ENCODE data around the gene KASH5. TPM values are rescaled to one million over a fixed set of nuclear protein-coding genes. Genes with fewer than 3 reads are reported as not detected.
"Not testable (repeated sequence)": the region's sequence is repeated elsewhere in the genome, so short reads cannot be mapped to it uniquely, and the experiment has no call there.

The KASH5 gene
- total RNA-seq, 2 experiments from 2014 or later = 0.15 to 0.19 TPM

GRCh38 chr19:49461130-49461529 lies 73.1 kb downstream of the KASH5 start:
- CTCF ChIA-PET = interaction anchor here (0.6 to 1.4 kb wide), 2 partner anchors 15 to 374 kb away, joined by 4 to 7 read pairs; no protein-coding TSS in a partner anchor
- POLR2A ChIA-PET = not testable (repeated sequence)

- POLR2A ChIA-PET = no interaction called here
- CTCF ChIA-PET = interaction anchor here (0.6 to 1.4 kb wide), 2 partner anchors 15 to 375 kb away, joined by 4 to 7 read pairs; no protein-coding TSS in a partner anchor
These were observed 73.6 kb downstream of the KASH5 start for GRCh38 chr19:49461656-49462055.

GRCh38 chr19:49462492-49462891 lies 74.4 kb downstream of the KASH5 start:
- POLR2A ChIA-PET = no interaction called here
- CTCF ChIA-PET = no interaction called here

- CTCF ChIA-PET = interaction anchor here (2.4 kb wide), 1 partner anchor 9 kb away, joined by 7 read pairs; no protein-coding TSS in a partner anchor
- POLR2A ChIA-PET = no interaction called here
These were observed 76.1 kb downstream of the KASH5 start for GRCh38 chr19:49463960-49464740.

GRCh38 chr19:49465371-49465770 lies 77.3 kb downstream of the KASH5 start:
- POLR2A ChIA-PET = no interaction called here
- CTCF ChIA-PET = interaction anchor here (2.4 kb wide), 1 partner anchor 11 kb away, joined by 7 read pairs; no protein-coding TSS in a partner anchor

Other genes starting within 250 kb of the KASH5 start
- not detected for gene HRC, start 232.9 kb upstream of the KASH5 start, total RNA-seq
- gene TRPM4, start 230.5 kb upstream of the KASH5 start, total RNA-seq = under 1 TPM in 1 of 2 experiments, not detected in 1; 0.13 TPM
- under 1 TPM; 0.57 to 0.95 TPM for gene SLC6A16, start 63.1 kb upstream of the KASH5 start, total RNA-seq
- gene CD37, start 52.8 kb upstream of the KASH5 start, total RNA-seq = 100 to 1,000 TPM; 101 to 102 TPM
- gene TEAD2, start 25.8 kb upstream of the KASH5 start, total RNA-seq = not detected
- not detected for gene DKKL1, start 24.4 kb upstream of the KASH5 start, total RNA-seq
- gene PTH2, start 35.2 kb downstream of the KASH5 start, total RNA-seq = not detected
- gene GFY, start 37.1 kb downstream of the KASH5 start, total RNA-seq = not detected
- gene SLC17A7, start 53.3 kb downstream of the KASH5 start, total RNA-seq = not detected
- gene PIH1D1, start 63.6 kb downstream of the KASH5 start, total RNA-seq = 100 to 1,000 TPM; 152 to 154 TPM
- gene ALDH16A1, start 65.0 kb downstream of the KASH5 start, total RNA-seq = 10 to 100 TPM; 38.4 to 38.5 TPM
- 10 to 100 TPM; 52.2 to 55.1 TPM for gene FLT3LG, start 86.0 kb downstream of the KASH5 start, total RNA-seq
- 1,000 to 10,000 TPM; 3,587 to 3,700 TPM for gene RPL13A, start 99.4 kb downstream of the KASH5 start, total RNA-seq
- 1,000 to 10,000 TPM; 2,789 to 2,826 TPM for gene RPS11, start 108.2 kb downstream of the KASH5 start, total RNA-seq
- 10 to 100 TPM; 10.3 to 12.4 TPM for gene FCGRT, start 124.4 kb downstream of the KASH5 start, total RNA-seq
- gene RCN3, start 139.8 kb downstream of the KASH5 start, total RNA-seq = 1 to 10 TPM; 2.6 to 2.8 TPM
- gene NOSIP, start 192.3 kb downstream of the KASH5 start, total RNA-seq = 10 to 100 TPM; 59.7 to 60.2 TPM
- gene PRRG2, start 193.1 kb downstream of the KASH5 start, total RNA-seq = 1 to 10 TPM; 1.1 to 1.4 TPM
- 10 to 100 TPM; 22.0 to 22.3 TPM for gene PRR12, start 202.9 kb downstream of the KASH5 start, total RNA-seq

Measured in activated CD8-positive, alpha-beta memory T cell treated with anti-CD3 and anti-CD28 coated beads for 36 hours (primary cell).